Body of pancreas (tissue), 4 donors: ENCODE data around the gene COL5A2. TPM values are rescaled to one million over a fixed set of nuclear protein-coding genes. Genes with fewer than 3 reads are reported as not detected.

Experiments used
- ATAC-seq: fragments of 150-250 bp; one replicate; pipeline ENCODE4 v1.9.1; 2016
- DNase-seq, 4 donors: peaks; one replicate each; pipeline ENCODE4 v3.0.0-alpha.2; 2019
- H3K27ac ChIP-seq, 4 donors: fragments of 200-600 bp; sonication (generic); 1 replicate in 3 of 4; 2 replicates in 1 of 4; pipeline versions ENCODE4 v1.5.1 to v1.6.1; 2016 to 2019; ENCODE audit warnings: mild to moderate bottlenecking in 1 of 4, mixed read lengths in 1 of 4, moderate library complexity in 1 of 4
- H3K27me3 ChIP-seq, 2 donors: fragments of 200-600 bp; sonication (generic); one replicate each; pipeline ENCODE4 v1.6.0; 2016; ENCODE audit warnings: mild to moderate bottlenecking in 1 of 2
- H3K36me3 ChIP-seq, 2 donors: fragments of 200-600 bp; sonication (generic); replicated peaks in 1 of 2; 2 replicates each; pipeline ENCODE4 v1.5.1; 2016; ENCODE audit warnings: low read depth in 2 of 2; ENCODE audit not compliant: insufficient read depth in 1 of 2
- H3K4me1 ChIP-seq: fragments of 200-600 bp; sonication (generic); one replicate; pipeline ENCODE4 v1.6.0; 2016
- H3K4me3 ChIP-seq, 2 donors: fragments of 200-600 bp; sonication (generic); 1 replicate in 1 of 2; 2 replicates in 1 of 2; pipeline ENCODE4 v1.5.1; 2016 to 2019
- H3K9me3 ChIP-seq, 3 donors: fragments of 200-600 bp; sonication (generic); 1 replicate in 2 of 3; 2 replicates in 1 of 3; pipeline ENCODE4 v1.5.1; 2016
- CTCF ChIP-seq, 7 experiments: fragments of 450-650 bp in 4 of 7; fragments of 200-600 bp in 3 of 7; sonication (generic) in 3 of 7; IDR thresholded peaks; one replicate each; pipeline ENCODE4 v1.5.1; 2016 to 2019; ENCODE audit warnings: antibody characterized with exemption in 7 of 7
- POLR2A ChIP-seq, 3 donors: fragments of 450-650 bp; IDR thresholded peaks; one replicate each; pipeline ENCODE4 v1.6.1; 2016; ENCODE audit warnings: antibody characterized with exemption in 3 of 3, mild to moderate bottlenecking in 2 of 3
- WGBS, 2 donors: methylation state at CpG; one replicate each; pipeline ENCODE4 v1.1.5; 2017; 5-methylcytosine and 5-hydroxymethylcytosine counted together
- intact Hi-C: fragments of 100-400 bp; cut with DNase I; formaldehyde crosslinking; loops from one replicate; pipeline ENCODE4 v1.15.1; 2023
- total RNA-seq, 2 donors: library from RNA; depleted of rRNA; stranded (reverse); fragments of >200 nt; gene quantifications; one replicate each; pipeline ENCODE4 v1.1.0, GENCODE V29; 2016

Gene COL5A2
- 10 to 100 TPM; 10.1 to 24.1 TPM for total RNA-seq

- no peaks in the 10 kb centered on the region for H3K9me3 ChIP-seq
- TF ChIP-seq CTCF (IDR thresholded peaks at IDR 0.05) (no peak), POLR2A (IDR thresholded peaks at IDR 0.05) (peak in 1 of 3 donors; percentile 27)
- intact Hi-C loops = no loop called here
- no peaks in the 10 kb centered on the region for H3K36me3 ChIP-seq
- ATAC-seq (peak; percentile 56), DNase-seq (peak in 2 of 4 donors; percentile 19 to 27)
- WGBS, 2 donors = 10 to 17% methylated on average over 6 of the region's 6 CpGs
- H3K27ac ChIP-seq = peak within 1 kb of the TSS in 1 of 4 donors; percentile 3
- no peak within 1 kb of the TSS for H3K4me3 ChIP-seq
- peaks cover 11% of the 10 kb centered on the region for H3K4me1 ChIP-seq
- H3K27me3 ChIP-seq = no peaks in the 10 kb centered on the region
Measured at GRCh38 chr2:189179570-189179950, at the start of gene COL5A2. COL5A2 (minus strand) TSS chr2:189179761; CDS start chr2:189179604, 157 bp downstream.

GRCh38 chr2:189226017-189226416 is 46.5 kb upstream of the COL5A2 start:
- ATAC-seq (no peak), DNase-seq (no peak)
- no peaks in the 10 kb centered on the region for H3K27me3 ChIP-seq
- no peak overlapping the region for H3K4me3 ChIP-seq
- H3K36me3 ChIP-seq = no peaks in the 10 kb centered on the region
- no peaks in the 10 kb centered on the region for H3K9me3 ChIP-seq
- intact Hi-C loops = no loop called here
- no peak for TF ChIP-seq CTCF (IDR thresholded peaks at IDR 0.05)
- TF ChIP-seq POLR2A (IDR thresholded peaks at IDR 0.05) = no peak
- no peak overlapping the region for H3K27ac ChIP-seq
- peaks cover 9% of the 10 kb centered on the region for H3K4me1 ChIP-seq
- 86 to 91% methylated on average over 1 of the region's 1 CpG for WGBS, 2 donors

GRCh38 chr2:189225032-189225431 is 45.5 kb upstream of the COL5A2 start:
- DNase-seq = no peak
- H3K27ac ChIP-seq = no peak overlapping the region
- TF ChIP-seq POLR2A (IDR thresholded peaks at IDR 0.05) = no peak
- TF ChIP-seq CTCF (IDR thresholded peaks at IDR 0.05) = no peak

GRCh38 chr2:189222468-189223105 is 43.0 kb upstream of the COL5A2 start:
- TF ChIP-seq CTCF (IDR thresholded peaks at IDR 0.05) = no peak
- TF ChIP-seq POLR2A (IDR thresholded peaks at IDR 0.05) = no peak
- Histone ChIP-seq H3K4me3 (no peak overlapping the region), H3K27me3 (no peaks in the 10 kb centered on the region), H3K36me3 (no peaks in the 10 kb centered on the region), H3K4me1 (peaks cover 9% of the 10 kb centered on the region), H3K9me3 (no peaks in the 10 kb centered on the region), H3K27ac (peak overlapping the region in 2 of 4 donors; percentile 14 to 29)
- DNase-seq (peak; percentile 40 to 76 (median 66)), ATAC-seq (peak; percentile 52)
- intact Hi-C loops = no loop called here
- WGBS, 2 donors = 27 to 31% methylated on average over 4 of the region's 4 CpGs

More at GRCh38 chr2:189225032-189225431, 45.5 kb upstream of the COL5A2 start:
- intact Hi-C loops = no loop called here
- WGBS, 2 donors = 61% methylated on average over 2 of the region's 2 CpGs
- Histone ChIP-seq H3K4me1 (peaks cover 9% of the 10 kb centered on the region), H3K36me3 (no peaks in the 10 kb centered on the region), H3K27me3 (no peaks in the 10 kb centered on the region), H3K4me3 (no peak overlapping the region), H3K9me3 (no peaks in the 10 kb centered on the region)
- ATAC-seq = no peak
